ENCODE results near the gene MAP2K1. TPM values are rescaled to one million over a fixed set of nuclear protein-coding genes. Genes with fewer than 3 reads are reported as not detected.

MAP2K1 gene
- total and polyA plus RNA-seq, 5 donors from 2014 or later = 34.2 to 49.0 (median 38.6) TPM

GRCh38 chr15:66405007-66405406 is 18.3 kb downstream of the MAP2K1 start:
- DNase-seq = no peak
- ATAC-seq (ENCODE audit: low read depth in 2 of 2) = no peak
- Histone ChIP-seq H3K27ac (ENCODE audit: insufficient read depth, low read length, poor library complexity, severe bottlenecking) (no peak overlapping the region), H3K27me3 (ENCODE audit: control insufficient read depth, insufficient read depth, low read length) (no peaks in the 10 kb centered on the region), H3K4me3 (ENCODE audit: low read depth, low read length) (peak overlapping the region; percentile 13), H3K9me3 (ENCODE audit: control insufficient read depth in 2 of 2, low read length in 2 of 2) (no peaks in the 10 kb centered on the region), H3K36me3 (ENCODE audit: control insufficient read depth, insufficient read depth, low read length) (no peaks in the 10 kb centered on the region), H3K4me1 (ENCODE audit: control insufficient read depth, insufficient read depth, low read length, poor library complexity, severe bottlenecking) (peaks cover 53% of the 10 kb centered on the region)
- H3K4me3 Mint-ChIP-seq = peak overlapping the region in 3 of 4 donors; percentile 19 to 75 (median 71)
- H3K27ac Mint-ChIP-seq = peak overlapping the region in 2 of 3 donors; percentile 60 to 88
- no peaks in the 10 kb centered on the region for H3K9me3 Mint-ChIP-seq
- peaks cover 13% of the 10 kb centered on the region for H3K36me3 Mint-ChIP-seq
- no peaks in the 10 kb centered on the region for H3K27me3 Mint-ChIP-seq
- H3K4me1 Mint-ChIP-seq = peaks cover 63 to 92% (median 80%) of the 10 kb centered on the region in 4 donors

GRCh38 chr15:66405615-66406014 is 18.9 kb downstream of the MAP2K1 start:
- H3K4me3 ChIP-seq (ENCODE audit: low read depth, low read length) = no peak overlapping the region
- ATAC-seq (ENCODE audit: low read depth in 2 of 2) (no peak), DNase-seq (no peak)
- Mint-ChIP-seq H3K36me3 (peaks cover 7% of the 10 kb centered on the region), H3K27ac (no peak overlapping the region), H3K27me3 (no peaks in the 10 kb centered on the region), H3K9me3 (no peaks in the 10 kb centered on the region), H3K4me1 (peaks cover 61 to 92% (median 80%) of the 10 kb centered on the region in 4 donors), H3K4me3 (no peak overlapping the region)
- H3K9me3 ChIP-seq (ENCODE audit: control insufficient read depth in 2 of 2, low read length in 2 of 2) = no peaks in the 10 kb centered on the region
- no peaks in the 10 kb centered on the region for H3K36me3 ChIP-seq (ENCODE audit: control insufficient read depth, insufficient read depth, low read length)
- H3K27ac ChIP-seq (ENCODE audit: insufficient read depth, low read length, poor library complexity, severe bottlenecking) = no peak overlapping the region
- peaks cover 59% of the 10 kb centered on the region for H3K4me1 ChIP-seq (ENCODE audit: control insufficient read depth, insufficient read depth, low read length, poor library complexity, severe bottlenecking)
- H3K27me3 ChIP-seq (ENCODE audit: control insufficient read depth, insufficient read depth, low read length) = no peaks in the 10 kb centered on the region

GRCh38 chr15:66408254-66408653 is 21.5 kb downstream of the MAP2K1 start:
- DNase-seq (no peak), ATAC-seq (ENCODE audit: low read depth in 2 of 2) (no peak)
- Mint-ChIP-seq H3K27ac (peak overlapping the region in 2 of 3 donors; percentile 44 to 83), H3K36me3 (peaks cover 3% of the 10 kb centered on the region), H3K9me3 (no peaks in the 10 kb centered on the region), H3K27me3 (no peaks in the 10 kb centered on the region), H3K4me3 (peak overlapping the region in 3 of 4 donors; percentile 12 to 51 (median 25)), H3K4me1 (peaks cover 52 to 86% (median 72%) of the 10 kb centered on the region in 4 donors)
- H3K4me3 ChIP-seq (ENCODE audit: low read depth, low read length) = no peak overlapping the region
- no peaks in the 10 kb centered on the region for H3K9me3 ChIP-seq (ENCODE audit: control insufficient read depth in 2 of 2, low read length in 2 of 2)
- H3K27ac ChIP-seq (ENCODE audit: insufficient read depth, low read length, poor library complexity, severe bottlenecking) = no peak overlapping the region
- H3K4me1 ChIP-seq (ENCODE audit: control insufficient read depth, insufficient read depth, low read length, poor library complexity, severe bottlenecking) = peaks cover 57% of the 10 kb centered on the region
- H3K36me3 ChIP-seq (ENCODE audit: control insufficient read depth, insufficient read depth, low read length) = no peaks in the 10 kb centered on the region
- no peaks in the 10 kb centered on the region for H3K27me3 ChIP-seq (ENCODE audit: control insufficient read depth, insufficient read depth, low read length)

GRCh38 chr15:66408675-66409282 is 22.1 kb downstream of the MAP2K1 start:
- Mint-ChIP-seq H3K27ac (peak overlapping the region in 2 of 3 donors; percentile 44 to 83), H3K36me3 (peaks cover 3% of the 10 kb centered on the region), H3K4me1 (peaks cover 52 to 86% (median 72%) of the 10 kb centered on the region in 4 donors), H3K4me3 (peak overlapping the region in 2 of 4 donors; percentile 10 to 27), H3K9me3 (peaks cover 0 to 3% (median 0%) of the 10 kb centered on the region in 7 donors), H3K27me3 (no peaks in the 10 kb centered on the region)
- Histone ChIP-seq H3K4me1 (ENCODE audit: control insufficient read depth, insufficient read depth, low read length, poor library complexity, severe bottlenecking) (peaks cover 52% of the 10 kb centered on the region), H3K9me3 (ENCODE audit: control insufficient read depth in 2 of 2, low read length in 2 of 2) (no peaks in the 10 kb centered on the region), H3K27ac (ENCODE audit: insufficient read depth, low read length, poor library complexity, severe bottlenecking) (no peak overlapping the region), H3K36me3 (ENCODE audit: control insufficient read depth, insufficient read depth, low read length) (no peaks in the 10 kb centered on the region), H3K4me3 (ENCODE audit: low read depth, low read length) (no peak overlapping the region), H3K27me3 (ENCODE audit: control insufficient read depth, insufficient read depth, low read length) (no peaks in the 10 kb centered on the region)
- ATAC-seq (ENCODE audit: low read depth in 2 of 2) (no peak), DNase-seq (no peak)

GRCh38 chr15:66409565-66410108 is 22.9 kb downstream of the MAP2K1 start:
- no peaks in the 10 kb centered on the region for H3K36me3 ChIP-seq (ENCODE audit: control insufficient read depth, insufficient read depth, low read length)
- Mint-ChIP-seq H3K4me1 (peaks cover 47 to 81% (median 67%) of the 10 kb centered on the region in 4 donors), H3K4me3 (peak overlapping the region in 3 of 4 donors; percentile 27 to 46 (median 33)), H3K36me3 (peaks cover 8% of the 10 kb centered on the region), H3K27me3 (no peaks in the 10 kb centered on the region), H3K27ac (peak overlapping the region; percentile 49 to 83 (median 53)), H3K9me3 (peaks cover 0 to 7% (median 0%) of the 10 kb centered on the region in 7 donors)
- ATAC-seq (ENCODE audit: low read depth in 2 of 2) (no peak), DNase-seq (no peak)
- H3K9me3 ChIP-seq (ENCODE audit: control insufficient read depth in 2 of 2, low read length in 2 of 2) = peaks cover 6 to 7% of the 10 kb centered on the region in 2 experiments
- no peak overlapping the region for H3K4me3 ChIP-seq (ENCODE audit: low read depth, low read length)
- H3K4me1 ChIP-seq (ENCODE audit: control insufficient read depth, insufficient read depth, low read length, poor library complexity, severe bottlenecking) = peaks cover 49% of the 10 kb centered on the region
- H3K27ac ChIP-seq (ENCODE audit: insufficient read depth, low read length, poor library complexity, severe bottlenecking) = no peak overlapping the region
- H3K27me3 ChIP-seq (ENCODE audit: control insufficient read depth, insufficient read depth, low read length) = no peaks in the 10 kb centered on the region

GRCh38 chr15:66411190-66411589 is 24.5 kb downstream of the MAP2K1 start:
- Mint-ChIP-seq H3K36me3 (peaks cover 17% of the 10 kb centered on the region), H3K9me3 (peaks cover 0 to 7% (median 0%) of the 10 kb centered on the region in 7 donors), H3K27me3 (no peaks in the 10 kb centered on the region), H3K27ac (peak overlapping the region in 2 of 3 donors; percentile 63 to 85), H3K4me1 (peaks cover 43 to 84% (median 71%) of the 10 kb centered on the region in 4 donors), H3K4me3 (peak overlapping the region in 3 of 4 donors; percentile 26 to 79 (median 72))
- Histone ChIP-seq H3K4me3 (ENCODE audit: low read depth, low read length) (peak overlapping the region; percentile 45), H3K9me3 (ENCODE audit: control insufficient read depth in 2 of 2, low read length in 2 of 2) (peaks cover 7% of the 10 kb centered on the region in 2 experiments), H3K36me3 (ENCODE audit: control insufficient read depth, insufficient read depth, low read length) (no peaks in the 10 kb centered on the region), H3K27ac (ENCODE audit: insufficient read depth, low read length, poor library complexity, severe bottlenecking) (no peak overlapping the region), H3K4me1 (ENCODE audit: control insufficient read depth, insufficient read depth, low read length, poor library complexity, severe bottlenecking) (peaks cover 37% of the 10 kb centered on the region), H3K27me3 (ENCODE audit: control insufficient read depth, insufficient read depth, low read length) (no peaks in the 10 kb centered on the region)
- ATAC-seq (ENCODE audit: low read depth in 2 of 2) (peak in 1 of 2 donors; percentile 47), DNase-seq (peak in 1 of 3 donors; percentile 73)

- Mint-ChIP-seq H3K27ac (no peak overlapping the region), H3K4me1 (peaks cover 40 to 87% (median 74%) of the 10 kb centered on the region in 4 donors), H3K27me3 (no peaks in the 10 kb centered on the region), H3K4me3 (no peak overlapping the region), H3K36me3 (peaks cover 17% of the 10 kb centered on the region), H3K9me3 (peaks cover 0 to 7% (median 0%) of the 10 kb centered on the region in 7 donors)
- Histone ChIP-seq H3K27ac (ENCODE audit: insufficient read depth, low read length, poor library complexity, severe bottlenecking) (no peak overlapping the region), H3K4me3 (ENCODE audit: low read depth, low read length) (no peak overlapping the region), H3K4me1 (ENCODE audit: control insufficient read depth, insufficient read depth, low read length, poor library complexity, severe bottlenecking) (peaks cover 43% of the 10 kb centered on the region), H3K9me3 (ENCODE audit: control insufficient read depth in 2 of 2, low read length in 2 of 2) (peaks cover 7% of the 10 kb centered on the region in 2 experiments), H3K27me3 (ENCODE audit: control insufficient read depth, insufficient read depth, low read length) (no peaks in the 10 kb centered on the region), H3K36me3 (ENCODE audit: control insufficient read depth, insufficient read depth, low read length) (no peaks in the 10 kb centered on the region)
- no peak for DNase-seq
- ATAC-seq (ENCODE audit: low read depth in 2 of 2) = no peak
Observed at GRCh38 chr15:66412220-66412619, 25.5 kb downstream of the MAP2K1 start.
